Endothelial cell of umbilical vein (primary cell): ENCODE data around the gene LTK. TPM values are rescaled to one million over a fixed set of nuclear protein-coding genes. Genes with fewer than 3 reads are reported as not detected.

Experiments used
- BruUV-seq: library from RNA; stranded (reverse); fragments of 400-500 nt; replicated peaks from 2 replicates; lab custom pipeline; 2021; lab: Mats Ljungman, UMichigan
- CTCF ChIA-PET: fragments of 300-600, 350-600 bp; sonication (Branson Sonifier 250); formaldehyde crosslinking; loops from one replicate; lab custom pipeline; 2021; ENCODE audit warnings: antibody characterized with exemption, inconsistent platforms; lab: Charles Lee
- POLR2A ChIA-PET: fragments of 300-600, 350-600 bp; sonication (Branson Sonifier 250); formaldehyde crosslinking; loops from one replicate; lab custom pipeline; 2021; ENCODE audit warnings: antibody characterized with exemption, inconsistent platforms; lab: Charles Lee
- DNase-seq: peaks from one replicate; pipeline ENCODE4 v3.0.0-alpha.2; 2011; ENCODE audit warnings: low read depth, low spot score
- FAIRE-seq: peaks from 2 replicates; lab custom pipeline; 2011; peaks lifted over from hg19 to GRCh38; lab: Jason Lieb, UNC
- H2AFZ ChIP-seq: 2 replicates; pipeline ENCODE4 v1.6.0; 2012; ENCODE audit warnings: low read depth, low read length, control low read depth, inconsistent platforms
- H3K27ac ChIP-seq: 2 replicates; pipeline ENCODE4 v1.5.1; 2011; ENCODE audit warnings: low read depth, mild to moderate bottlenecking, control low read depth, low read length, moderate library complexity; ENCODE audit not compliant: insufficient read depth
- H3K27me3 ChIP-seq, 2 experiments: 2 replicates each; pipeline versions ENCODE4 v1.6.0 to v1.6.1; 2011; ENCODE audit warnings: low read length in 2 of 2, mixed read lengths in 1 of 2; ENCODE audit not compliant: control insufficient read depth in 2 of 2, insufficient read depth in 2 of 2
- H3K36me3 ChIP-seq, 2 experiments: 2 replicates in 1 of 2; 3 replicates in 1 of 2; pipeline ENCODE4 v1.5.1; 2011; ENCODE audit warnings: low read length in 2 of 2, mild to moderate bottlenecking in 1 of 2, moderate library complexity in 1 of 2; ENCODE audit not compliant: control insufficient read depth in 2 of 2, insufficient read depth in 2 of 2; ENCODE audit errors: extremely low read depth in 1 of 2
- H3K4me1 ChIP-seq: 3 replicates; pipeline ENCODE4 v1.5.1; 2011; ENCODE audit warnings: mild to moderate bottlenecking, low read length; ENCODE audit not compliant: control insufficient read depth, insufficient read depth; ENCODE audit errors: extremely low read depth
- H3K4me2 ChIP-seq: 2 replicates; pipeline ENCODE4 v1.6.1; 2011; ENCODE audit warnings: low read length, control low read depth, mixed read lengths; ENCODE audit not compliant: insufficient read depth
- H3K4me3 ChIP-seq, 3 experiments: fragments of 200-600 bp in 1 of 3; sonication (generic), shearing (Covaris generic) in 1 of 3; replicated peaks in 1 of 3; 2 replicates each; pipeline ENCODE4 v1.5.1; 2011 to 2016; ENCODE audit warnings: control low read depth in 3 of 3, low read length in 3 of 3, mild to moderate bottlenecking in 2 of 3, inconsistent platforms in 1 of 3, low read depth in 1 of 3, moderate library complexity in 1 of 3; ENCODE audit not compliant: insufficient read depth in 1 of 3
- H3K79me2 ChIP-seq: 2 replicates; pipeline ENCODE4 v1.6.0; 2012; ENCODE audit warnings: low read length, inconsistent platforms; ENCODE audit not compliant: control insufficient read depth, insufficient read depth
- H3K9ac ChIP-seq: replicated peaks from 2 replicates; pipeline ENCODE3; 2011; ENCODE audit warnings: low read length, control low read depth; ENCODE audit not compliant: insufficient read depth; ENCODE audit errors: extremely low read depth
- H3K9me1 ChIP-seq: replicated peaks from 3 replicates; pipeline ENCODE4 v1.6.0; 2011; ENCODE audit warnings: mild to moderate bottlenecking, low read length; ENCODE audit not compliant: control insufficient read depth, insufficient read depth; ENCODE audit errors: extremely low read depth
- H3K9me3 ChIP-seq: replicated peaks from 2 replicates; pipeline ENCODE4 v1.5.1; 2012; ENCODE audit warnings: low read length, inconsistent platforms; ENCODE audit not compliant: control insufficient read depth, insufficient read depth
- H4K20me1 ChIP-seq: replicated peaks from 2 replicates; pipeline ENCODE3; 2011; ENCODE audit warnings: mild to moderate bottlenecking, low read length; ENCODE audit not compliant: control insufficient read depth, insufficient read depth; ENCODE audit errors: extremely low read depth
- EZH2 ChIP-seq: IDR thresholded peaks from 2 replicates; pipeline ENCODE4 v1.6.1; 2012; ENCODE audit warnings: borderline replicate concordance, low read depth, mild to moderate bottlenecking, moderate library complexity, low read length, inconsistent platforms; ENCODE audit not compliant: severe bottlenecking
- FOS ChIP-seq: IDR thresholded peaks from 2 replicates; pipeline ENCODE4 v1.6.1; 2011; ENCODE audit warnings: mild to moderate bottlenecking, low read length, moderate library complexity, borderline replicate concordance; ENCODE audit not compliant: insufficient read depth
- GATA2 ChIP-seq: IDR thresholded peaks from 2 replicates; pipeline ENCODE4 v1.7.0; 2011; ENCODE audit warnings: low read depth, mild to moderate bottlenecking, moderate library complexity, mixed read lengths, low read length; ENCODE audit not compliant: insufficient read length, insufficient read depth
- JUN ChIP-seq: IDR thresholded peaks from 2 replicates; pipeline ENCODE4 v1.6.1; 2011; ENCODE audit warnings: borderline replicate concordance, low read depth; ENCODE audit not compliant: insufficient read length, insufficient read depth
- MYC ChIP-seq: IDR thresholded peaks from one replicate; pipeline ENCODE4 v1.6.1; 2011; ENCODE audit warnings: mild to moderate bottlenecking, low read depth, low read length
- POLR2A ChIP-seq: IDR thresholded peaks from 2 replicates; pipeline ENCODE4 v1.6.1; 2012; ENCODE audit warnings: low read depth, mild to moderate bottlenecking, control low read depth, low read length
- POLR2AphosphoS5 ChIP-seq: IDR thresholded peaks from 2 replicates; pipeline ENCODE4 v1.6.1; 2012; ENCODE audit warnings: low read depth, mild to moderate bottlenecking, control low read depth, low read length, moderate library complexity; ENCODE audit not compliant: insufficient read depth
- dilution Hi-C: fragments of 300-500 bp; cut with MboI; formaldehyde crosslinking; loops from one replicate; pipeline ENCODE4 v1.15.0; 2019; ENCODE audit warnings: low sequenced_read_pairs; ENCODE audit not compliant: extremely low pct_ligation_motif_present
- intact Hi-C: fragments of 100-400 bp; cut with micrococcal nuclease; formaldehyde crosslinking; loops from one replicate; pipeline ENCODE4 v1.10.0; 2022
- polyA plus RNA-seq, 4 experiments: library from polyadenylated mRNA; depleted of rRNA in 3 of 4; stranded (reverse) in 3 of 4; unstranded in 1 of 4; fragments of >200 nt; gene quantifications; 2 replicates each; pipeline versions ENCODE4 v1.2.1 to v1.2.3, GENCODE V29; 2011 to 2012; ENCODE audit warnings: missing spikeins in 1 of 4
- total RNA-seq: library from RNA; stranded (reverse); gene quantifications from 2 replicates; pipeline ENCODE4 v1.2.3, GENCODE V29; 2021
- TF ChIP-seq, protein P1 (sequence below), 2 donors: IDR thresholded peaks; 1 replicate in 1 of 2; 2 replicates in 1 of 2; pipeline ENCODE4 v1.5.1; 2011; ENCODE audit warnings: low read length in 2 of 2, mild to moderate bottlenecking in 2 of 2, moderate library complexity in 2 of 2, control low read depth in 1 of 2, inconsistent platforms in 1 of 2, low read depth in 1 of 2; ENCODE audit not compliant: insufficient read depth in 1 of 2; ENCODE audit errors: extremely low read depth in 1 of 2
- TF ChIP-seq, protein P2 (sequence below): IDR thresholded peaks from 2 replicates; pipeline ENCODE4 v1.6.1; 2011; ENCODE audit not compliant: insufficient read depth, insufficient read length

LTK gene
- total and polyA plus RNA-seq, 2 donors (not counting 3 experiments of a cell fraction or from before 2014, with no cell fraction given) = 0.15 to 0.17 TPM

DNA sequence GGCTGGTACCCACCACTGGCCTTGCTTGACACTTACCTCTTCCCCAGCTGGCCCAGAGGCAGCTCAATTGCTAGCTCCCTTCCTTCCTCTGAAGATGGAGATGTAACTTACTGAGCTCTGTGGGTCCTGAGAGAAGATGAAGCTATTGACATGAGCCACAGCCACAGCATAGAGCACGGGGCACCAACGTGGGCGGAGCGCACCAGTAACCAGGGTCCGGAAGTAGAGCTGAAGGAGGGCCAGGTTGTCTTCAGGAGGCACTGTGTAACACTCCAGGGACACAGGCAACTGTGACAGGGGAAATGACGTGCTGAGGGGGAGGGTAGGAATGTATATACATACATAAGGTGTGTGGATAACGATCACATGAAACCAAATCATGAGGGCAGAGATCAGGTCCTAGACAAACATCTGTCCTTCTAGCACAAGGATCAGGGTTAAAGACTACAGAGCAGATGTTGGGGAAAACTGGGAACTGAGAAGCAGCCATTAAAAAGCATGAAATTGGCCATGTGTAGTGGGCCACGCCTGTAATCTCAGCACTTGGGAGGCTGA, 4.3 kb upstream of the LTK start:
- no peak overlapping the region for H3K4me3 ChIP-seq
- no peak for FAIRE-seq
- no peaks in the 10 kb centered on the region for H3K36me3 ChIP-seq
- no peak for DNase-seq
- H3K9ac ChIP-seq = no peak overlapping the region
- no peaks in the 10 kb centered on the region for H3K9me3 ChIP-seq
- H3K27ac ChIP-seq = no peak overlapping the region
- H3K79me2 ChIP-seq = no peaks in the 10 kb centered on the region
- H4K20me1 ChIP-seq = no peaks in the 10 kb centered on the region
- intact Hi-C loops (no loop called here), dilution Hi-C loops (no loop called here)
- ChIA-PET CTCF (no interaction called here), POLR2A (no interaction called here)
- H3K4me1 ChIP-seq = peaks cover 5% of the 10 kb centered on the region
- no peak overlapping the region for H3K4me2 ChIP-seq
- no TSS peak for BruUV-seq
- no peak overlapping the region for H2AFZ ChIP-seq
- TF ChIP-seq, protein P1, sequence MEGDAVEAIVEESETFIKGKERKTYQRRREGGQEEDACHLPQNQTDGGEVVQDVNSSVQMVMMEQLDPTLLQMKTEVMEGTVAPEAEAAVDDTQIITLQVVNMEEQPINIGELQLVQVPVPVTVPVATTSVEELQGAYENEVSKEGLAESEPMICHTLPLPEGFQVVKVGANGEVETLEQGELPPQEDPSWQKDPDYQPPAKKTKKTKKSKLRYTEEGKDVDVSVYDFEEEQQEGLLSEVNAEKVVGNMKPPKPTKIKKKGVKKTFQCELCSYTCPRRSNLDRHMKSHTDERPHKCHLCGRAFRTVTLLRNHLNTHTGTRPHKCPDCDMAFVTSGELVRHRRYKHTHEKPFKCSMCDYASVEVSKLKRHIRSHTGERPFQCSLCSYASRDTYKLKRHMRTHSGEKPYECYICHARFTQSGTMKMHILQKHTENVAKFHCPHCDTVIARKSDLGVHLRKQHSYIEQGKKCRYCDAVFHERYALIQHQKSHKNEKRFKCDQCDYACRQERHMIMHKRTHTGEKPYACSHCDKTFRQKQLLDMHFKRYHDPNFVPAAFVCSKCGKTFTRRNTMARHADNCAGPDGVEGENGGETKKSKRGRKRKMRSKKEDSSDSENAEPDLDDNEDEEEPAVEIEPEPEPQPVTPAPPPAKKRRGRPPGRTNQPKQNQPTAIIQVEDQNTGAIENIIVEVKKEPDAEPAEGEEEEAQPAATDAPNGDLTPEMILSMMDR (IDR thresholded peaks at IDR 0.05; ENCODE audit: extremely low read depth in 1 of 2, insufficient read depth in 1 of 2, low read depth in 1 of 2, low read length in 2 of 2) = no peak
- TF ChIP-seq, protein P2, sequence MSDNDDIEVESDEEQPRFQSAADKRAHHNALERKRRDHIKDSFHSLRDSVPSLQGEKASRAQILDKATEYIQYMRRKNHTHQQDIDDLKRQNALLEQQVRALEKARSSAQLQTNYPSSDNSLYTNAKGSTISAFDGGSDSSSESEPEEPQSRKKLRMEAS = no peak
- TF ChIP-seq GATA2 (no peak), EZH2 (no peak), MYC (no peak), POLR2A (no peak), FOS (no peak), JUN (no peak), POLR2AphosphoS5 (no peak)
- peaks cover 8 to 11% of the 10 kb centered on the region in 2 experiments for H3K27me3 ChIP-seq
- H3K9me1 ChIP-seq = no peaks in the 10 kb centered on the region
